Measurements from ENCODE around the gene HDAC9.

DNA sequence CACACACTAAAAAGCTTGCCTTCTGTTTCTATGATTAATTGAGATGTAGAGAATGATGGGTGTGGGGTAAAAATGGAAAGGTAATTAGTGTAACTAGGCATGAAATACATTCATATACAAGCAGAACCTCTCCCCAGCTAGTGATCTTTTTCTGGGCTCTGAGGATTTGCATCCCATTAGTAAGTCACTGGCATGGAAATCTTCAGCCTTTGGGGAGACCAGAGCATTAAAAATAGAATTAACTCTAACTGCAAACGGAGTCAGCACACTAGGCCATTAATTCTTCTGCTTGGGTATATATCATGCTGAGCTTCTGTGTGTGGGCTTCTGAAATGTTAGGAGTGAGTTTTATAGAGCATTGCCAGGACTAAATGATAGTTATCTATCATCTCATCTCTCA is 128.9 kb downstream of the HDAC9 start:
- TF ChIP-seq, protein P1, sequence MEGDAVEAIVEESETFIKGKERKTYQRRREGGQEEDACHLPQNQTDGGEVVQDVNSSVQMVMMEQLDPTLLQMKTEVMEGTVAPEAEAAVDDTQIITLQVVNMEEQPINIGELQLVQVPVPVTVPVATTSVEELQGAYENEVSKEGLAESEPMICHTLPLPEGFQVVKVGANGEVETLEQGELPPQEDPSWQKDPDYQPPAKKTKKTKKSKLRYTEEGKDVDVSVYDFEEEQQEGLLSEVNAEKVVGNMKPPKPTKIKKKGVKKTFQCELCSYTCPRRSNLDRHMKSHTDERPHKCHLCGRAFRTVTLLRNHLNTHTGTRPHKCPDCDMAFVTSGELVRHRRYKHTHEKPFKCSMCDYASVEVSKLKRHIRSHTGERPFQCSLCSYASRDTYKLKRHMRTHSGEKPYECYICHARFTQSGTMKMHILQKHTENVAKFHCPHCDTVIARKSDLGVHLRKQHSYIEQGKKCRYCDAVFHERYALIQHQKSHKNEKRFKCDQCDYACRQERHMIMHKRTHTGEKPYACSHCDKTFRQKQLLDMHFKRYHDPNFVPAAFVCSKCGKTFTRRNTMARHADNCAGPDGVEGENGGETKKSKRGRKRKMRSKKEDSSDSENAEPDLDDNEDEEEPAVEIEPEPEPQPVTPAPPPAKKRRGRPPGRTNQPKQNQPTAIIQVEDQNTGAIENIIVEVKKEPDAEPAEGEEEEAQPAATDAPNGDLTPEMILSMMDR (conservative IDR thresholded peaks at IDR 0.05) = no peak
- no peak for TF ChIP-seq ZFX (IDR thresholded peaks at IDR 0.05)
